ENCODE data around the gene TSPYL2. TPM values are rescaled to one million over a fixed set of nuclear protein-coding genes. Genes with fewer than 3 reads are reported as not detected.

TSPYL2 gene
- total RNA-seq, 1 donor from 2014 or later = 10.3 TPM

- H3K36me3 ChIP-seq (ENCODE audit: control insufficient read depth, insufficient read depth, low read length) = no peaks in the 10 kb centered on the region
- no peak for DNase-seq (ENCODE audit: low read depth)
- TF ChIP-seq CTCF (IDR thresholded peaks at IDR 0.05; ENCODE audit: insufficient read depth, low read length, poor library complexity, severe bottlenecking) = no peak
- H3K4me3 ChIP-seq (ENCODE audit: low read depth, low read length) = no peak overlapping the region
- no peaks in the 10 kb centered on the region for H3K27me3 ChIP-seq (ENCODE audit: control insufficient read depth, insufficient read depth, low read length)
Observed at GRCh38 chrX:53133400-53133799, 51.2 kb downstream of the TSPYL2 start.

GRCh38 chrX:53135581-53135980, 53.4 kb downstream of the TSPYL2 start:
- Histone ChIP-seq H3K36me3 (ENCODE audit: control insufficient read depth, insufficient read depth, low read length) (no peaks in the 10 kb centered on the region), H3K27me3 (ENCODE audit: control insufficient read depth, insufficient read depth, low read length) (no peaks in the 10 kb centered on the region)

More at GRCh38 chrX:53135581-53135980, 53.4 kb downstream of the TSPYL2 start:
- TF ChIP-seq CTCF (IDR thresholded peaks at IDR 0.05; ENCODE audit: insufficient read depth, low read length, poor library complexity, severe bottlenecking) = no peak
- no peak overlapping the region for H3K4me3 ChIP-seq (ENCODE audit: low read depth, low read length)
- DNase-seq (ENCODE audit: low read depth) = no peak

Other genes starting within 250 kb of the TSPYL2 start
- gene XAGE3, start 214.3 kb upstream of the TSPYL2 start, total RNA-seq = not detected in 2 replicates
- 13.1 and 18.6 TPM in 2 replicates for gene FAM156B, start 185.0 kb upstream of the TSPYL2 start, total RNA-seq
- gene FAM156A, start 123.8 kb upstream of the TSPYL2 start, total RNA-seq = 3.9 and 7.2 TPM in 2 replicates
- 4.8 and 6.4 TPM in 2 replicates for gene GPR173, start 33.6 kb upstream of the TSPYL2 start, total RNA-seq
- 2.9 and 5.0 TPM in 2 replicates for gene KANTR, start 11.8 kb downstream of the TSPYL2 start, total RNA-seq
- gene KDM5C, start 142.8 kb downstream of the TSPYL2 start, total RNA-seq = 114 and 128 TPM in 2 replicates
- gene IQSEC2, start 199.2 kb downstream of the TSPYL2 start, total RNA-seq = 5.4 and 7.2 TPM in 2 replicates

Data from kidney epithelial cell (primary cell).